HG02610 (cell line): ENCODE results near the gene FAM240B.

ENCODE experiments used
- ATAC-seq: cut with Tn5 transposase; IDR thresholded peaks from one replicate; pipeline ENCODE4 v1.9.1; 2021; ENCODE audit warnings: mild to moderate bottlenecking, moderate library complexity; ENCODE audit not compliant: unreplicated experiment

The FAM240B gene

DNA sequence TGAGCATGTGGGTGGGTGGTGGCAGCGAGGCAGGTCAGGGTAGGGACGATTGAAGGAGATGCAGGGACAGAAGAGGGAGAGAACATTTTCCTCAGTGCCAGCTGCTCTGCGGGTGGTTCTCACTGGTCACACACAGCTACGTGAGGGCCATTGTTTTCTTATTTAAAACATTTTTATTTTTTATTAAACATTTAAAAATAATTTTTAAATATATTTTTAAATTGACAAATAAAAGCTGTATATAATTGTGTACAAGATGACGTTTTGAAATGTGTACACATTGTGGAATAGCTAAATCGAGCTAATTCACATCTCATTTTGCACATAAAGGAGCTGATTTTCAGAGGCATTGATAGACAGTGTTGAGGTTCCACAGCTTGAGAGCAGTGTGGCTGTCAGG lies 14.0 kb downstream of the FAM240B start:
- ATAC-seq = no peak

DNA sequence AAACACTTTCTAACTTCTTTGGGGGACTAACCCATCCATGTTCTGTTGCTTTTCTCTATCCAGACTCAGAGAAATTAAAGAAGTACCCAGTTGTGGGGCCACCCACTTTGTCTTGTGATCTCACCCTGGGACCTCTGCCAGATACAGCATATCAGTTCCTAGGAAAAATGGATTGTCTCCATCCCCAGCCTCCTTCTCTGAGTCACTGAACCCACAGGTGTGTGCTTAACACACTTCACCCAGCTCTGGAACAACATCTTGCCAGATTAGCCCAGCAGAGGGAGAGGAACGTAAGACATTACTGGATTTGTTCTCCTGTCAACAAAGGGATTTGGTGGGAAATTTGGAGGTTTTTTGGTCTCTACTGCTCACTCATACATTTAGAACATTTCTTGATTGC lies 19.2 kb downstream of the FAM240B start:
- ATAC-seq = no peak

DNA sequence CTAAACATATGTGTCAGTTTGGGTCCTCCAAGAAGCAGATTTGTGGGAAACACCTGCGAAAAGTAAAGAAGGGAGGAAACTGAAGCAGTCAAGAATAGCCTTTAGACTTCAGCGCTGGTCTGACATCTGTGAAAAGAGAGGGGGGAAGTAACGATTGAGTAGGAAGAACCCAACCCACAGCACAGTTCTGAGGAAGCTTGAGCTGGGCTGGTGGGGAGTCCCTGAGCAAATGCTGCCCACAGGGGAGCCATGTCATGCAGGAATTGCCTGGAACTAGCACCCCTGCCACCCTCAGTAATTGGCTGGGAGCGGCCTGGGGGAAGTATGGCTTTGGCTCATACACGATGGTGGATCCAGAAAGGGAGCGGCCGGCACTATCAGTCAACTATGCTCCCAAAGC lies 20.6 kb downstream of the FAM240B start:
- no peak for ATAC-seq

DNA sequence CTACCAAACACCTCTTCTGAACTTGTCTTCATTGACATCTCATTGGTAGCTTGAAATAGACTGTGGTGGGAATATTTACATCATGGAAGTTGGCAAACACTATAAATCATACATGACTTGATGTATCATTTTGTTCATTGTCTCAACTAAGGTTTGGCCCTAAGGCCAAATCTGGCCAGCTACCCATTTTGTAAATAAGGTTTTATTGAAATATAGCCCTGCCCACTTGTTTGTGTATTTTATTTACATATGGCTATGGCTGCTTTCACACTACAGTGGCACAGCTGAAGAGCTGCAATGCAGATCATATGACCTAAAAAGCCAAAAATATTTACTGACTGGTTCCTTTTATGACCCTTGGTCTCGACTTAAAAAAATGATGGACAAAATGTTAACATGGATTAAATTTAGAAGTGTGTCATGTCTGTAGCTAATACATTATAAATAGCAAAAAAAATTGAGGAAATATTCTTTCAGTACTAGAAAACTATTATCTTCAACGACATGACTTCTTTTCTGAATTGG lies 22.1 kb downstream of the FAM240B start:
- no peak for ATAC-seq

DNA sequence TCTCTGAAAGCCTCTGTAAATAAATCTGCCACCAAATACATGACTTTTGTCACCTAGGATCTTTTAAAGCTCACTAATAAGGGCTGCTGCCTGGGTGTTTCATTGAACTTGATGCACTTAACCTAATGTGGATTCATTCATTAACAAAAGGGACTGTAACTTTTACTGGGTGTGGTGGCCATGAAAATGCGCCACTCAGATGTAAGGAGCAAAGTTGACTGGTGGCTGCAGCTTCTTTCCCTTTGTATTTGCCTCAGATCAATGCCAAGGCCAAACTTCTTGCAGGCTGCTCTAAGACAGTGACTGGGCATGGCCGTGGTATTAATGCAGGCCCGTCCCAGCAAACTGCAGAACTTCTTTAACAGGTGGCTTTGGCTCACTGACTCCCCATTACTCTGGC lies 22.9 kb downstream of the FAM240B start:
- ATAC-seq = no peak

DNA sequence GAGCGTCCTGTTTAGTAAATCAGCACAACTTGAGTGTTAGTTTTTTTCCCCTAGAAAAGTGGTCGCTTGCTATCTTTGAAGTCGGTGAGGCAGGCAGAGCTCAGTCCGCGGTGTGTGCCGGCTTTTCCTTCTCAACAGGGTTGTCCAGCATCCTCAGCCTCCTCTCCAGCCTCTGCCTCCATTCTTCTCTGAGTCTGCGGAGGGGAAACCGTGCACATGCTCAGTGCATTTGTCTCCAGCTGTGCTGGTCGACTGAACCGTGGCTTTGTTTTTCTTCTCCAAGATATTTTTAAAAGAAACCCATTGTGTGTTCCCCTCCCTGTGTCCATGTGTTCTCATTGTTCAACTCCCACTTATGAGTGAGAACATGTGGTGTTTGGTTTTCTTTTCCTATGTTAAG lies 25.3 kb downstream of the FAM240B start:
- no peak for ATAC-seq

DNA sequence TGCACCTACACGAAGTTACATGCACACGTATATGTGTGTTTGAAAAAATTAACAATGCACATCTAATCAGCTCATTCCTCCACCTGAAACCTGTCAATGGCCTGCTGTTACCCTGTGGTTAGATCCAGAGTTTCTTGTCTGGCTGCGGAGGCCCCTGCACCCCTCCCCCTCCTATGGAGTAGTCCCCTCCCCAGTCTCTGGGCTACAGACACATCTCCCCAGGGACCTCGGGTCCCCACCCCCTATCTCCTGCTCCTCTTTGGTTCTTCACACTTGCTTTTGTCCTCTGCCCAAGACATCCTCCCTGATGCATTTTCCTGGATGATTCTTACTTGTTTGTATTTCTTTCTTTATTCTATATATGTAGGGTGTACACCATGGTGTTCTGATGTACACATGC lies 27.2 kb downstream of the FAM240B start:
- ATAC-seq = no peak

DNA sequence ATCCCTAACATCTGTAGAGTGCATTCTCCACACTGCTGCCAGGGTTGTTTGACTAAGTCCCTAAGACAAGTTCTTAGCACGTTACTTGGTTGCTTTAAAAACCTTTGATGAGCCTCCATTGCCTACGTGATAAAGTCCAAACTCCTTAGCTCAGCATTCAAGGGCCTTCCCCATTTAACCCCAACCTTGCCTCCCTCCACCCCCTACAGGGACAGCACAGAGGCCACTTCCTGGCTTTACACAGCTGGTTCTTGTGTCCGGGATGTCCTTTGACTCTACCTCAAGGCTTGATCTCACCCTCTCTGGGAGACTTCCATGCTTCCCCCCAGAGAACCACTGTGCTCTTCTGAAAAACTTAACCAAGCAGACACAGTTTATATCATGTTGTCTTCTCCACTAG lies 29.4 kb downstream of the FAM240B start:
- no peak for ATAC-seq

DNA sequence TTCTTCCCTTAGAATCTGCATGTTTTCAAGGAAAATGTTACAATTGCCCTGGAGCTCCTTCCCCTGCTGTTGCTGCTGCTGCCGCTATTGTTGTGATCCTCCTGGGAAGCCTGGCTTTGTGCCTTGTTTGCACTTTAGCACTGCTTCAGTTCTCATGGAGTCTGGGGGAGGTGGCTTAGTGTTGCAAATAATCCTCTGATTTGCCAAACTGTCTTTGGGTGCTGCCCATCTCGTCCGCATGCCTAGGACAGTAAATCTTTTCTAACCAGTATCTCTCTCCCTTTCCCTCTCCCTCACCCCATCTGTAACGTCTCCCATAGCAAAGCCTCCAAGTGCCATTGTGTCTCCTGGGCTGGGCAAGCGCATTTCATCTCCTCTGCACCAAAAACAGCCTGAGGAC lies 30.3 kb downstream of the FAM240B start:
- ATAC-seq = no peak

DNA sequence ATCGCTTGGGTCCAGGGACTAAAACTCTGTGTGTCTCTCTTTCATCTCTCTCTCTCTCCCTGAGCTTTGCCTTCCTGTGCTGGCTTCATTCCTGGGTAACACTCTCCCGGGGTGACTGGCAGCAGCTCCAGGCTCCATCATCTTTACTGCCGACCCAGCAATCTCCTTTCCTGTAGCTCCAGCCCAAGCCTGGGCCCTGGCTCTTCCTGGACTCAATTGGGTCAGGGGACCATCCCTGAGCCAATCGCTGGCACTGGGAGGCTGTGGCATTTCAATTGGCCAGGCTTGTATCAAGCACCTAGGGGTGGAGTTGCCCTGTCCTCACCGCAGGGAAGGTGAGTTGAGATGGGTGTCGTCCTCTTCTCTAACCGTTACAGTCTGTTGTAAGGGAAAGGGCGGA lies 31.9 kb downstream of the FAM240B start:
- no peak for ATAC-seq

DNA sequence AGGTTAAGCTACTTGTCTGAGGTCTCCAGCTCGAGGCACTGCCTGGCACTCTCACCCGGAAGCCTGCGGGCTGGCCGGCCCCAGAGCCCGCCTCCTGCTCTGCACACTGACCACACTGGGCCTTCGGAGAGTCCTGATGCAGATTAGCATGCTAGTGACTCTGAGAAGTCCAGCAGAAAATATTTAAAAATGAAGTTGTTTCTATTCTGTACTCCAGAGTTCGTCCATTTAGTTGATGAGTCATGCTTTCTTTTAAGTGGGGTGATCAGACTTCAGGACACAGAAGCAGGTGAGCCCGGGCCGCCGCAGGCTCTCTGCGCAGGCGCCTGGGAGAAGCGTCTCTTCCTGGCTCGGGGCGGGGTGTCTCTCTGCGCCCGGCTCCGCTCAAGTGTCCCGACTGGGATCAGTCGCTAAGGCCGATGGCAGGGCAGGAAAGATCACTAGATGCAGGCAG lies 32.5 kb downstream of the FAM240B start:
- peak; percentile 59 for ATAC-seq

DNA sequence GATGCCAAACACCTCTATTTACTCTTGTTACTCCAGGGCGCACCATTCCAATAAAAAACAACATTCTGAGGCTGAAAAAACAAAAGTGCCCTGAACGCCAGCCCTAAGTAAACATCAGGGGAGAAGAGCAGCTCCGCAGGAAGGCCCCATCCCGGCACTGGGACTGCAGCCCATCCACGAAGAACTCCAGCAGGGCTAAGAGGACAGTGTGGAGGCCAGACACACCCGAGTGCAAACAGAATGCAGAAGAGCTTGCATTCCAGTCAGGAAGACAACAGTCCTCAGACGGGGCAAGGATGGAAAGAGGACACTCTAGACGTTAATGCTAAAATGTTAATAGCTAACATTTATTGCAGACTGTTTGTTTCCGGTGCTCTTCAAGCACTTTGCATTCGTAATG lies 33.0 kb downstream of the FAM240B start:
- no peak for ATAC-seq

DNA sequence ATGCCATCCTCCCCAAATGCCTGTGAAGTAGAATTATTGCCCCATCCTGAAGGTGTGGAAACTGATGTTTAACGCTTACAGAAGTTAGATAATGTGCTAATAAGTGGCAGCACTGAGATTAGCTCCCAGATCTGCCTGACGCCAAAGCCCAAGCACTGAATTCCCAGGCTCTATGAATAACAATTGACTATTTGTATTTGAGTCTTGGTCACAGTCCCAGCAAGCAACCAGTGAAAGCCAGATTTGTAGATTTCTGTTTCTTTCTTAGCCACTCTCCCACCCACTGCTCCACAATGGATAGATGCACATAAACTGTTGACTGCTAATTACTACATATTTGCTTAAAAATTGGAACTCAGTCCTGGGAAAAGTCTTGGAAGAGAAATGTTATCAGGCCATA lies 34.4 kb downstream of the FAM240B start:
- ATAC-seq = no peak

DNA sequence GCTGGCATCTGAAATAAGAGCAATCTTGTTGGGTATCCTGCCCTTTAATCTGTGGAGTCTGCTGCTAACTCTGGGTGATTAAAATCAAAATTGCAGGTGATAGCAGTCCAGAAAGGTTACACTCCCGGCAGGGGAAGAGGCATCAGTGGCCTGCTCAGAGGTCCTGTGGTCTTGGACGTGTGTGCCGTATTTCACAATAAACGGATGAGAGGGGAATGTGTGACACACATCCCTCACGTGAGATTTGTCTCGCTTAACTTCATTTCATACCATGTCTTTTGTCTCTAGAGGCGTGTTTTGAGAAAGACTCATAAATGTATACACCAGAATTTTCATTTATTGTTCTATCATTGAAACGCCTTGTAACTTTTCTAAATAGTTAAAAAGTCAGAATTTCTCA lies 36.6 kb downstream of the FAM240B start:
- ATAC-seq = no peak

DNA sequence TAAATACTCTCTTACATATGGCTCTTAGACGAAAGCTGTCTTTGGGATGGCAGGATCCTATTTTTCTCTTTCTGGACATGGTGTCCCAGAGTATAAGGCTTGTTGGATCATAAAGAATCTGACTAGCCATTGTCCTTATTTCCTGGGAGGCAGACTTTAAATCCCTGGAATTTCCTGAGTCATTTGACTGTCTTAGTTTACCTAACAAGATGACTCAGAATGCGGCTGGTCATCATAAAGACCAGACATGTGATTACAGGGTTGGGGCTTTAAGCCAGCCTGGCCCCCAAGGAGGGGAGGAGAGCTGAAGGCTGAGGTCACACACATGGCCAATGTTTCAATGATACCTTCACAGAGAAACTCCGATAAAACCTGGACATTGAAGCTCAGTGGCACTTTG lies 37.2 kb downstream of the FAM240B start:
- ATAC-seq = no peak

DNA sequence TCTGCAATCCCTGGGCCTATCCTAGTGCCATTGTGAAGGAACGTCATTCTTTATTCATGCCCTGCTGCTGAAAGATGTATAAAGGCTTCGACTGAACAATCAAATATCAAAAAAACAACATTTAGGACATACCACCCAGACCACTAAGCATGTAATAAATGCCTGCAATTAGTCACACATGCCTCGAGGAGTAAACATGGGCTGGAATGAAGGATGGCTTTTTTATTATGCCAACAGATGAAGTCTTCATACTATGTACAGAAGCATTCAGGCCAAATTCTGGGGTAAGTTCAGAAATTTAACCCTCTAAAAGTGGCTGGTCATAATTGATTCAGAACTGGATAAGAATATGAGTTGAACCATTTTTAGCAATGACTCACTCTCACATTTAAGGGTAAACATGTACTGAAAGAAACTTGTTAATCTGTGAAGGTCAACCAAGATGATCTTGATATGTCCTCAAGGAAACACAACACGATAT lies 38.1 kb downstream of the FAM240B start:
- ATAC-seq = peak; percentile 60

DNA sequence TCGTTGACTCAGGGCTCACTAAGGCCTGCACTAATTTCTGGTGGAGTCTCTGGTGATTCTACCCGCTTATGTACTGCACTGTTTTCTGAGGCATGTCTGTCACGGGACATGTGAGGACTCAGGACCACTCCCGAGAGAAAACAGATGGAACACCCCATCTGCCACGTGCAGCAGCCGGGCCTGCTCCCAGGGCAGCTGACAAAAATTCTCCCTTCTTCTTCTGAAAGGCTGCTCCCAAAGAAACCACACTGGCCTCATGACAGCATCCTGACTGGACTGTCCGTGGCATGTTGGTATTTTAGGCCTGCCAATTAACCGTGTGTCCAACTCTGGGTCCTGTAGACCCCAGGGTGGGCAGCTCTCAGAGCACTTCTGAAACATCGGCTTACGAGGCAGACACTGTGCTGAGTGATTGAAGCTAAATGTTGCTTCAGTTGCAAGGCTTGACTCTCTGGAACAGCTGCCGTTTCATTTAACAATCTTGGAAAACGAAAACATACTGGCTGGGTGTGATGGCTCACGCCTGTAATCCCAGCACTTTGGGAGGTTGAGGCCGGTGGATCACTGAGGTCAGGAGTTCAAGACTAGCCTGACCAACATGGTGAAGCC lies 39.0 kb downstream of the FAM240B start:
- ATAC-seq = no peak

DNA sequence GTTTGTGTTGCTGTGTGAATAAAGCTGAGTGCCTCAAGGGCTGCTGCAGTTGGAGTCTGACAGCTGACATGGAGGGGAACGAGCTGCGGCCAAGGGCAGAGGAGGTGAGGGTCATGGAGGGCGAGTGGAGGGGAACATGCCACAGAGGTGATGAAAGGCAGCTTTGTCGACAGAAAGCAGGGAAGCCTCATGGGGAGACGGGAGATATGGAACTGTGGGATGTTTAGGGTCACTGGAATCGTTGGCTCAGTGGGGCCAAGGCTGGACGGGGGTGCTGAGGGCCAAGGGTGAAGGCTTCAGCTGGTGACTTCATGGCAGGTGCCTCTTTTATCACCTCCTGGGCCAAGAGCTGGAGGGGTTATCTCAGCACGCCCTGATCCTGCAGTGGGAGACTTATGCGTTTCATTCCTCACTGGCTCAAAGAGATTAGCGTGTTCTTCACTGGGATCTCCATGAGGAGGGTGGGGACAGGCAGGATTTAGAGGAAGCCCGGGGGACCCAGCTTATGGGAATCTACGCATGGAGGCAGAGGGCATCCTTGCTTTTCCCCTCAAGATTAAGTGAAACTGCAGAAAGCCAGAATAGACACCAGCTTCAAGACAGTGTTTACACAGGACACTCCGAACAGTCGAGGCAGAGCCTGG lies 42.2 kb downstream of the FAM240B start:
- no peak for ATAC-seq

DNA sequence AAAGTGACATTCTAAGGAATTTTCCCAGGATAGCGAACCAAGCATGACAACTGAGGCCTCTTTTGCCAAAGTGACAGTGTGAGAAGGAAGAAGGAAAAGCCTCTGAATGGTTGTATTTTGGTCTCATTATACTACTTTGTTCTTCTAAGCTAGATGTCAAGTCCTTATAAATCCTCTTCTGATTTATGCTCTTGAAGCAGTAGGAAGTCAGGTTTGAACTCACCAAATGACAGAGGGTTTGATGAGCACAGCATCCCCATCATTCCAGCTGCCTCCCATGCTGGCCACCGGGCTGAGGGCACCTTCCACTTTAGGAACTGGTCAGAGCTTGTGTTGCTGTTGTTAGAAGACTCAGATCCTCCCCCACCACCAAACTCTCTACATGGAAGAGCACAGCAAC lies 44.1 kb downstream of the FAM240B start:
- no peak for ATAC-seq

DNA sequence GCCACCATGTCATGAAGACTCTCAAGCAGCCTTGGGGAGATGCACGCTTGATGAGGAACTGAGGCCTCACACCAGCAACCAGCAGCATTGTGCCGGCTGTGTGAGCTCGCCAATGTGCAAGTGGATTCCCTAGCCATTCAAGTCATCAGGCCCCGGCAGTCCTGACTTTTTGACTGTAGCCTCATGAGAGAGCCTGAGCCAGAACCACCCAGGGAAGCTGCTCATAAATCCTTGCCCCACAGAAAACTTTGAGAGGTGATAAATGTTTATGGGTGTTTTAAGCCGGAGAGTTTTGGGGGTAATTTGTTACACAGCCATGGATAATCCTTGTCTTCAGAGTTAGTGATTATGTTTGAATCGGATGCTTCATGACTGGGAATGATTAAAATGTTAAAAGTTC lies 44.7 kb downstream of the FAM240B start:
- ATAC-seq = no peak

DNA sequence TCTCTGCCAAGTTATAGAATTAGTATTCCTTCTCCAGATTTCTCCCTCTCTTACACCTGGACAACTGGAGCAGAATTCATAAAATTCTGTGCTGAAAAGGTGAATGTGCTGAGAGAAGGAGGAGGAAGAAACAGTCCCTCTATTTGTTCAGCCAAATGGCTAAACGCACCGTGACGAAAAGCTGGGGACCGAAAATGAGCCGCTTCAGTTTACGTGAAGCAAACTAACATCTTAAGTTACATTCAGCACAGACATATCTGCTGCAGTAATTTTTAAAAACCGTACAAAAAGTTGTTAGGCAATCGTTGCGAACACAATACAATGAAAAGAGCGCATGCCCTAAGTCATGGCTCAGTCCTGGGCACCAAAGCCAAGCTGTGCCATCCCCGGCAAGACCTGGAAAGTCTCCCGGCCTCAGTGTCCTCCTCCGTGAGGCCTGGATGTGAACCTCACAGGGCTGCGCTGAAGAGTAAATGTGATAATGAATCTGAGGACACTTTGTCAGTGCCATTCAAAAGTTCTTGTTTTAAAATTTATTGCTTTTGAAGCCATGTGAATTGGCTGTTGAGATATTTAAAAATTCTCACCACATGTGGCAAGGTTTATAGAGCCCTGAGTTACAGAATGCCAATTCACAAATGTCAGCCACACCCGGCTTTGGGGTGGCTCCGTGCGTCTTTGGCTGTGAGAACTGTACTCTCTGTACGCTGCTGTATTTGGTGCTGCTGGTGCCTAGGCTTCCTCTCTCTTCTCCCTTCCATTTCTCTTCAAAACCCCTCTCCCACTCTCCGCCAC lies 46.3 kb downstream of the FAM240B start:
- no peak for ATAC-seq

DNA sequence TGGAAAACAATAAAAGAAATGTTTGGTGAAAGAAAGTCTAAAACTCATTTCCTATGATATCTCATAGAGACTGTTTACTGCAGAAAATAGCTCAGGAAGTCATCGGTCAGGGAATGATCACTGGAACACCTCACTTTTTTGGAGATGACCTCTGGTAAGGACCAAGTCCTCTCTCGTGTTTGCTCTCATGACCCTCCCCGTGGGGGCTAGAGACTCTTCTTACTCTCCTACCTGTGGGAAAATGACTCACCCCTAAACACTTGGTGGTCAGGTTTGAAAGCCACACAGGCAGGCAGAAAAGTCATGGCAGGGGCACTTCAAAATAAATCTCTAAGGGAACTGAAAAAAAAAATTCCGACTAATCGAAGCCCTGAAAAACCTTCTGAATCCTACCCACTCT lies 48.2 kb downstream of the FAM240B start:
- peak; percentile 59 for ATAC-seq
